ENCODE results near the gene CFAP77. TPM values are rescaled to one million over a fixed set of nuclear protein-coding genes. Genes with fewer than 3 reads are reported as not detected.

CFAP77 gene
- total RNA-seq, 4 donors from 2014 or later, result 0.66 TPM; not detected in 3

DNA sequence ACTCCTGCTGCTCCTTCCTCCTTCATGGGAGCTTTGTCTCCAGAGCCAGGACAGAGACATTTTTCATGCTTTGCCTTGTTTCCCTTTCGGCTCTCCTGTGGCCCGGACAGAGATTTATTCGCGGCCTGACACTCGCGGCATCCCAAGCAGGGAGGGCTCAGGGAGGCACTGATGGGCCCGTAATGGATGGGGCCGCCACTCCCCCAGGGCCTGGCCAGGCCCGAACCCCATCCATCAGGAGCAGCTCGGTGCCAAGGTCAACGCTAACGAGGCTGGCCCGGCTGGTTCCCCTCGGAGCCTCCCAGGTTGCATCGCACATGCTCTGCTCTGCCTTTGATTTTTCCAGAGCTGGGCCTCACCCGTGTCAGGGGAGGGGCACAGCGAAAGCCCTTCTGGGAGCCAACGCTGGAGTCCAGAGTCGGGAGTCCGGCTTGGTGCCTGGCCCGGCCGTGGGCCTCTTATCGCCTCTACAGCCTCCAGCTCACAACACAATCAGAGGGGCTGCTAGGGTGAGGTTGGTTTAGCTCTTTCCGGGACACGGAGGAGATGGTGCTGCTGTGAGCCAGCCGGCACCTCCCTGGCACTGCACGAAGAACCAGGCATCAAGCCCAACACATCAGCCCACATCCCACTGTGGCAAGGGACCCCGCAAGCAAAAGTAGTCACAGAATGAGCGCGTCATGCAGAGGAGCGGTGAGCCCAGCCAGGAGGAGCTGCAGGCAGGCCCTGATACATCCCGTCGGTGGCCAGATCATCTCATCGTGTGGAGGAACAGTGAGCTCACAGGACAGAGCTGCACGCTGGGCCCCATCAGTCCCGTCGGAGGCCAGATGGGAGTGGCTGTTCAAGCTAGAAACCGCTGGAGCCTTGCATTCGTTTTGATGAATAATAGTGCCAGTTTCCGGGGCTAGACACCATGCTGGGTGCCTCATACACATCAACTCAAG is 100.2 kb downstream of the CFAP77 start:
- WGBS, 2 donors, result 62 to 67% methylated on average over 38 to 40 of the region's 40 CpGs

GRCh38 chr9:132511191-132511999 is 101.4 kb downstream of the CFAP77 start:
- TF ChIP-seq POLR2A (IDR thresholded peaks at IDR 0.05) (no peak), CTCF (IDR thresholded peaks at IDR 0.05) (no peak), EP300 (IDR thresholded peaks at IDR 0.05) (no peak)
- H3K4me3 ChIP-seq, result no peak overlapping the region
- H3K27me3 ChIP-seq, result peaks cover 0 to 34% of the 10 kb centered on the region in 2 donors
- H3K4me1 ChIP-seq, result peaks cover 0 to 7% (median 0%) of the 10 kb centered on the region in 4 donors
- no peak overlapping the region for H3K27ac ChIP-seq
- 87% methylated on average over 24 to 25 of the region's 25 CpGs for WGBS, 2 donors
- no peaks in the 10 kb centered on the region for H3K36me3 ChIP-seq
- H3K9me3 ChIP-seq, result no peaks in the 10 kb centered on the region
- DNase-seq (ENCODE audit: low spot score in 2 of 2), result no peak

More for the DNA sequence above, 100.2 kb downstream of the CFAP77 start:
- no peak overlapping the region for H3K4me3 ChIP-seq
- no peak for DNase-seq (ENCODE audit: low spot score in 2 of 2)
- no peaks in the 10 kb centered on the region for H3K36me3 ChIP-seq
- peaks cover 0 to 37% of the 10 kb centered on the region in 2 donors for H3K27me3 ChIP-seq
- H3K4me1 ChIP-seq, result peaks cover 0 to 7% (median 0%) of the 10 kb centered on the region in 4 donors
- no peak for TF ChIP-seq POLR2A (IDR thresholded peaks at IDR 0.05)
- no peak for TF ChIP-seq EP300 (IDR thresholded peaks at IDR 0.05)
- TF ChIP-seq CTCF (IDR thresholded peaks at IDR 0.05), result no peak
- no peak overlapping the region for H3K27ac ChIP-seq
- H3K9me3 ChIP-seq, result no peaks in the 10 kb centered on the region

DNA sequence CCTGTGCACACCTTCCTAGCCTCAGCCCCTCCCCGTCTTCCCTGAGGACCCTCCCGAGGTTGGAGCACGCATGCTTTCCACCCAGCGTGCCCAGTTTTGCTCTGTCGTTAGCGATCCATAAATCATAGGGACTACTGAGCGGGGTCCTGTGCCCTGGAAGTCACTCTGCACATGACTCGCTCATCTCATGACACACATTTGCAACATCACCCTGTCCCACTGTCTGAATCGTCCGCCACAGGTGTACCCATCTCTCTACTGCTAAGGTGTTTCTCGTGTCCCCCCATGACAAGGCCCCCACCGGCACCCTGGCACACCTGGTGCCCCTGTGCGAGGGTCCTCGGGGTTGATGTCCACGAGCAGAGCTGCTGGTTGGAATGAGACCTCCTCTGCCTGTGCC is 103.4 kb downstream of the CFAP77 start:
- no peak for DNase-seq (ENCODE audit: low spot score in 2 of 2)
- no peaks in the 10 kb centered on the region for H3K4me1 ChIP-seq
- H3K27me3 ChIP-seq, result peaks cover 0 to 51% of the 10 kb centered on the region in 2 donors
- no peak overlapping the region for H3K4me3 ChIP-seq
- 83 to 84% methylated on average over 15 of the region's 15 CpGs for WGBS, 2 donors
- no peaks in the 10 kb centered on the region for H3K9me3 ChIP-seq
- H3K36me3 ChIP-seq, result no peaks in the 10 kb centered on the region
- no peak overlapping the region for H3K27ac ChIP-seq
- TF ChIP-seq POLR2A (IDR thresholded peaks at IDR 0.05) (no peak), CTCF (IDR thresholded peaks at IDR 0.05) (no peak), EP300 (IDR thresholded peaks at IDR 0.05) (no peak)

DNA sequence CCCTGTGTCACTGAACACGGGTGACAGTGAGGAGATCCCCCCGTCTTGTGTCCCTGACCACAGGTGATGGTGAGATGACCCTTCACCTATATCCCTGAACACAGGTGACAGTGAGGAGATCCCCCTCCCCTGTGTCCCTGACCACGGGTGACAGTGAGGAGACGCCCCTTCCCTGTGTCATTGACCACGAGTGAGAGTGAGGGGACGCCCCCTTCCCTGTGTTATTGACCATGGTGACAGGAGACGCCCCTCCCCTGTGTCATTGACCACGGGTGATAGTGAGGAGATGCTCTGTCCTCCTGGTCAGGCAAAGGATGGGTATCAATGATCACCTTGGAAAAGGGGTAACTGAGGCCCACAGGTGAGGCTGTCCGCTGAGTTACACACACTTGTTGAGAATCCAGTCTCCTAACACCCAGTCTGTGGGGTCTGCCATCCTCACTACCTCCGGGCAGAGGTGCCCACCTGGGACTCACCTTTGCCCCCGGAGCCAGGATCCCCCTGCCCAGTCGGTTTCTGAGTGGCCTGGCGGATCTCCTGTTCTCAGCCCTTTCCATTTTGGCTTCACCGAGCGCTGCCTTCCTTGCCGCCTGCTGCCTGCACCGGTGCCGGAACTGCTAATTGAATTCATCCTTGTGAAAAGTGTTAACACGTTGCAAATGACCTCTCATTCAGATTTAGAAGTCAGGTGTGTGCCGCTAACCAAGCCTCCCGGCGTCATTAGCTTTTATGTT is 104.2 kb downstream of the CFAP77 start:
- H3K9me3 ChIP-seq, result no peaks in the 10 kb centered on the region
- peaks cover 0 to 55% of the 10 kb centered on the region in 2 donors for H3K27me3 ChIP-seq
- H3K4me3 ChIP-seq, result no peak overlapping the region
- H3K36me3 ChIP-seq, result no peaks in the 10 kb centered on the region
- H3K4me1 ChIP-seq, result no peaks in the 10 kb centered on the region
- TF ChIP-seq EP300 (IDR thresholded peaks at IDR 0.05), result no peak
- no peak for TF ChIP-seq POLR2A (IDR thresholded peaks at IDR 0.05)
- TF ChIP-seq CTCF (IDR thresholded peaks at IDR 0.05), result no peak
- no peak overlapping the region for H3K27ac ChIP-seq
- DNase-seq (ENCODE audit: low spot score in 2 of 2), result no peak
- WGBS, 2 donors, result 55 to 56% methylated on average over 21 to 22 of the region's 22 CpGs
